Heart left ventricle (tissue), 16 donors: ENCODE data around the gene CPNE6. TPM values are rescaled to one million over a fixed set of nuclear protein-coding genes. Genes with fewer than 3 reads are reported as not detected.

Source experiments
- ATAC-seq, 4 donors: fragments of 200-7000 bp; cut with Tn5 transposase; one replicate each; pipeline ENCODE4 v1.9.1; 2020 to 2022; ENCODE audit warnings: moderate library complexity in 4 of 4, mild to moderate bottlenecking in 3 of 4, moderate number of reproducible peaks in 1 of 4
- DNase-seq, 5 donors: peaks; one replicate each; pipeline ENCODE4 v3.0.0-alpha.2; 2020
- H3K27ac ChIP-seq, 12 donors: fragments of 200-600 bp; sonication (generic) in 4 of 12; one replicate each; pipeline versions ENCODE4 v1.5.0 to v1.8.0; 2016 to 2022; ENCODE audit warnings: mild to moderate bottlenecking in 2 of 12
- H3K27me3 ChIP-seq, 9 donors: fragments of 200-600 bp; sonication (generic) in 2 of 9; one replicate each; pipeline versions ENCODE4 v1.5.1 to v1.8.0; 2016 to 2022; ENCODE audit warnings: mild to moderate bottlenecking in 3 of 9
- H3K36me3 ChIP-seq, 9 donors: fragments of 200-600 bp; sonication (generic) in 2 of 9; one replicate each; pipeline versions ENCODE4 v1.5.0 to v1.8.0; 2018 to 2022; ENCODE audit warnings: mild to moderate bottlenecking in 2 of 9
- H3K4me1 ChIP-seq, 12 donors: fragments of 200-600 bp; sonication (generic) in 4 of 12; one replicate each; pipeline versions ENCODE4 v1.5.0 to v1.8.0; 2016 to 2022; ENCODE audit warnings: mild to moderate bottlenecking in 3 of 12
- H3K4me3 ChIP-seq, 12 donors: fragments of 200-600 bp; sonication (generic) in 4 of 12; one replicate each; pipeline versions ENCODE4 v1.5.0 to v1.8.0; 2017 to 2022; ENCODE audit warnings: mild to moderate bottlenecking in 9 of 12, moderate library complexity in 4 of 12
- H3K9me3 ChIP-seq, 12 donors: fragments of 200-600 bp; sonication (generic) in 4 of 12; one replicate each; pipeline versions ENCODE4 v1.5.0 to v1.8.0; 2016 to 2022; ENCODE audit warnings: mild to moderate bottlenecking in 1 of 12
- POLR2A ChIP-seq, 2 donors: fragments of 450-650 bp; IDR thresholded peaks; one replicate each; pipeline ENCODE4 v1.6.1; 2017; ENCODE audit warnings: antibody characterized with exemption in 2 of 2, mild to moderate bottlenecking in 2 of 2, moderate library complexity in 2 of 2
- WGBS, 4 donors: extraction: QIAGEN DNeasy Blood & Tissue Kit in 2 of 4; methylation state at CpG; one replicate each; pipeline versions ENCODE4 v1.1.5 to v1.1.7; 2013 to 2018; 5-methylcytosine and 5-hydroxymethylcytosine counted together
- intact Hi-C, 10 donors: fragments of 100-400 bp; cut with DNase I; formaldehyde crosslinking; loops; one replicate each; pipeline versions ENCODE4 v1.11.1 to v1.14.2; 2022
- polyA plus RNA-seq, 2 donors: library from polyadenylated mRNA; stranded (reverse); fragments of 200-250 nt; gene quantifications; one replicate each; pipeline ENCODE4 v1.2.3, GENCODE V29; 2013
- total RNA-seq, 9 donors: library from RNA; depleted of rRNA in 2 of 9; stranded (reverse); fragments of >200 nt in 2 of 9; fragmentation: NEBNext Ultra II Directional in 3 of 9; extraction: Animal tissue kit (Norgen Biotek cat#: 25700) in 3 of 9; gene quantifications; one replicate each; pipeline versions ENCODE4 v1.1.0 to v1.2.4, GENCODE V29; 2016 to 2023
- TF ChIP-seq, protein P1 (sequence below), 12 donors: fragments of 200-600 bp; sonication (generic) in 4 of 12; IDR thresholded peaks; one replicate each; pipeline versions ENCODE4 v1.5.0 to v1.8.0; 2018 to 2022; ENCODE audit warnings: antibody characterized with exemption in 12 of 12, mild to moderate bottlenecking in 5 of 12
- donor health status: ischemic (EF 13 %, LVEDD 7.1; RV severe dilation, severe dysfunction).
- donor health status: healthy with polysubstance abuse.
- donor health status: DM: no; HTN: yes; CAD: no.
- donor health status: DM: no; HTN: no; CAD: no.
- donor health status: ischemic (EF 25% LVEDD 6.9; RV normal size, moderate dysfunction).
- donor health status: ischemic (EF 25% LVEDD 5.7; RV mildly dilated, moderate dysfunction).
- donor health status: healthy.
- donor health status: DM: yes; HTN: yes; CAD: no.
- donor health status: ischemic (EF 35%, LVEDD 5.7; RV mildly dilated, moderate dysfunction).
- donor health status: nonischemic (EF 11% LVEDD 7.7; RV severe dilation, severe dysfunction).
- donor health status: DM: yes; HTN: yes; CAD: no.
- donor health status: PGD.
- donor health status: ischemic (EF 29% LVEDD 5.4; RV normal size, mild dysfunction).
- donor health status: nonischemic (EF 23%, LVEDD 6.1; RV moderate dilation, normal function).

The CPNE6 gene
- total and polyA plus RNA-seq, 11 donors, result 0.23 to 0.52 (median 0.25) TPM; not detected in 8

GRCh38 chr14:24096545-24097181 lies 25.3 kb downstream of the CPNE6 start:
- intact Hi-C loops, result loop anchor here in 1 of 10 donors (10.0 kb wide), 1 partner anchor 112 kb away; the partner anchor contains the start of gene DHRS4L2
- no peak overlapping the region for H3K4me3 ChIP-seq
- peaks cover 0 to 39% (median 0%) of the 10 kb centered on the region in 9 donors for H3K36me3 ChIP-seq
- no peaks in the 10 kb centered on the region for H3K9me3 ChIP-seq
- DNase-seq (peak in 1 of 5 donors; percentile 14), ATAC-seq (no peak)
- no peaks in the 10 kb centered on the region for H3K27me3 ChIP-seq
- no peak overlapping the region for H3K27ac ChIP-seq
- WGBS, 4 donors, result 88 to 96% (median 94%) methylated on average over 8 of the region's 8 CpGs
- TF ChIP-seq, protein P1, sequence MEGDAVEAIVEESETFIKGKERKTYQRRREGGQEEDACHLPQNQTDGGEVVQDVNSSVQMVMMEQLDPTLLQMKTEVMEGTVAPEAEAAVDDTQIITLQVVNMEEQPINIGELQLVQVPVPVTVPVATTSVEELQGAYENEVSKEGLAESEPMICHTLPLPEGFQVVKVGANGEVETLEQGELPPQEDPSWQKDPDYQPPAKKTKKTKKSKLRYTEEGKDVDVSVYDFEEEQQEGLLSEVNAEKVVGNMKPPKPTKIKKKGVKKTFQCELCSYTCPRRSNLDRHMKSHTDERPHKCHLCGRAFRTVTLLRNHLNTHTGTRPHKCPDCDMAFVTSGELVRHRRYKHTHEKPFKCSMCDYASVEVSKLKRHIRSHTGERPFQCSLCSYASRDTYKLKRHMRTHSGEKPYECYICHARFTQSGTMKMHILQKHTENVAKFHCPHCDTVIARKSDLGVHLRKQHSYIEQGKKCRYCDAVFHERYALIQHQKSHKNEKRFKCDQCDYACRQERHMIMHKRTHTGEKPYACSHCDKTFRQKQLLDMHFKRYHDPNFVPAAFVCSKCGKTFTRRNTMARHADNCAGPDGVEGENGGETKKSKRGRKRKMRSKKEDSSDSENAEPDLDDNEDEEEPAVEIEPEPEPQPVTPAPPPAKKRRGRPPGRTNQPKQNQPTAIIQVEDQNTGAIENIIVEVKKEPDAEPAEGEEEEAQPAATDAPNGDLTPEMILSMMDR (IDR thresholded peaks at IDR 0.05), result no peak
- TF ChIP-seq POLR2A (IDR thresholded peaks at IDR 0.05), result no peak
- peaks cover 0 to 26% (median 14%) of the 10 kb centered on the region in 12 donors for H3K4me1 ChIP-seq

DNA sequence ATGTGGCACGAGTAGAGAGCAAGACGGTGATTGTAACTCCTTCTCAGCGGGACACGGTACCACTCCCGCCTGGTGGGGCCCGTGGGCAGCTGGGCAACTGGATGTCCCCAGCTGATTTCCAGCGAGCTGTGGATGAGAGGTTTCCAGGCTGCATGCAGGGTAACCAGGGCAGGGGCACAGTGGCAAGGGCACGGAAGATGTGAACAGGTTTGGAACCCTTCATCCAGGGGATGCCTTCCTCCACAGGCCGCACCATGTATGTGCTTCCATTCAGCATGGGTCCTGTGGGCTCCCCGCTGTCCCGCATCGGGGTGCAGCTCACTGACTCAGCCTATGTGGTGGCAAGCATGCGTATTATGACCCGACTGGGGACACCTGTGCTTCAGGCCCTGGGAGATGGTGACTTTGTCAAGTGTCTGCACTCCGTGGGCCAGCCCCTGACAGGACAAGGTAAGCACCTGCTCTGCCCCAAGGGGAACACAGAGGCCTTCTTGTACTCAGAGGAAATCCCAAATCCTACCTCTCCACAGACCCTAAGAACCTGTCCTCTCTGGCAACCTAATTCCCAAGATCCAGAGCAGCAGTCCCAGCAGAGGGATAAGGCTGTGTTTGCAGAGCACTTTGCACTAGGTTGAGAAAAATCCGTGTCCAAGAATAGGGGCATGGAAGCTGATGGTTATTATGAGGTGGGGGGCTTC lies 27.0 kb downstream of the CPNE6 start:
- DNase-seq (peak in 1 of 5 donors; percentile 16), ATAC-seq (no peak)
- Histone ChIP-seq H3K9me3 (no peaks in the 10 kb centered on the region), H3K4me3 (no peak overlapping the region), H3K36me3 (peaks cover 0 to 54% (median 0%) of the 10 kb centered on the region in 9 donors), H3K27ac (no peak overlapping the region), H3K4me1 (peaks cover 0 to 21% (median 13%) of the 10 kb centered on the region in 12 donors), H3K27me3 (no peaks in the 10 kb centered on the region)
- no peak for TF ChIP-seq POLR2A (IDR thresholded peaks at IDR 0.05)
- TF ChIP-seq, protein P1 (IDR thresholded peaks at IDR 0.05), result no peak
- intact Hi-C loops, result loop anchor here in 1 of 10 donors (10.0 kb wide), 1 partner anchor 114 kb away; the partner anchor contains the start of gene DHRS4L2
- WGBS, 4 donors, result 91 to 96% (median 96%) methylated on average over 8 to 16 of the region's 16 CpGs

- intact Hi-C loops, result loop anchor here in 1 of 10 donors (10.0 kb wide), 1 partner anchor 114 kb away; the partner anchor contains the start of gene DHRS4L2
- no peaks in the 10 kb centered on the region for H3K27me3 ChIP-seq
- ATAC-seq (no peak), DNase-seq (peak in 1 of 5 donors; percentile 22)
- TF ChIP-seq, protein P1 (IDR thresholded peaks at IDR 0.05), result no peak
- no peak for TF ChIP-seq POLR2A (IDR thresholded peaks at IDR 0.05)
- peaks cover 0 to 16% (median 9%) of the 10 kb centered on the region in 12 donors for H3K4me1 ChIP-seq
- 86 to 91% (median 88%) methylated on average over 17 of the region's 17 CpGs for WGBS, 4 donors
- no peaks in the 10 kb centered on the region for H3K9me3 ChIP-seq
- H3K27ac ChIP-seq, result no peak overlapping the region
- H3K36me3 ChIP-seq, result peaks cover 0 to 60% (median 0%) of the 10 kb centered on the region in 9 donors
- H3K4me3 ChIP-seq, result no peak overlapping the region
Observed at GRCh38 chr14:24098927-24099813, 27.8 kb downstream of the CPNE6 start.
